Choroid plexus epithelial cell (primary cell): ENCODE measurements around the gene ESYT2.

ENCODE experiments used
- DNase-seq: peaks from one replicate; pipeline ENCODE4 v3.0.0-alpha.2; 2010; ENCODE audit warnings: low read depth
- H3K4me3 ChIP-seq: 2 replicates; pipeline ENCODE4 v1.5.1; 2011; ENCODE audit warnings: low read depth, mild to moderate bottlenecking, control low read depth, low read length, moderate library complexity
- CTCF ChIP-seq: conservative IDR thresholded peaks from 2 replicates; pipeline ENCODE4 v1.5.1; 2011; ENCODE audit warnings: low read depth, mild to moderate bottlenecking, control low read depth, inconsistent platforms, low read length, moderate library complexity

The ESYT2 gene

GRCh38 chr7:158748335-158748734 lies 81.0 kb downstream of the ESYT2 start:
- no peak overlapping the region for H3K4me3 ChIP-seq
- no peak for TF ChIP-seq CTCF
- no peak for DNase-seq

GRCh38 chr7:158747408-158747807 lies 81.9 kb downstream of the ESYT2 start:
- no peak for TF ChIP-seq CTCF
- no peak overlapping the region for H3K4me3 ChIP-seq
- no peak for DNase-seq

- no peak overlapping the region for H3K4me3 ChIP-seq
- DNase-seq: no peak
- TF ChIP-seq CTCF: no peak
These were observed 82.4 kb downstream of the ESYT2 start for GRCh38 chr7:158746957-158747356.

- DNase-seq: no peak
- no peak for TF ChIP-seq CTCF
- no peak overlapping the region for H3K4me3 ChIP-seq
These were observed 84.1 kb downstream of the ESYT2 start for GRCh38 chr7:158745057-158745715.

GRCh38 chr7:158744070-158744469 lies 85.2 kb downstream of the ESYT2 start:
- DNase-seq: no peak
- no peak for TF ChIP-seq CTCF
- no peak overlapping the region for H3K4me3 ChIP-seq

GRCh38 chr7:158743219-158743618 lies 86.1 kb downstream of the ESYT2 start:
- no peak for TF ChIP-seq CTCF
- no peak overlapping the region for H3K4me3 ChIP-seq
- no peak for DNase-seq

- H3K4me3 ChIP-seq: no peak overlapping the region
- TF ChIP-seq CTCF: no peak
- no peak for DNase-seq
These were observed 87.1 kb downstream of the ESYT2 start for GRCh38 chr7:158742065-158742821.
